HG02798 (cell line): ENCODE results near the gene FN1.
"Not testable (repeated sequence)": the region's sequence is repeated elsewhere in the genome, so short reads cannot be mapped to it uniquely, and the experiment has no call there.

Experiments used
- ATAC-seq: cut with Tn5 transposase; IDR thresholded peaks from one replicate; pipeline ENCODE4 v1.9.1; 2021; ENCODE audit warnings: mild to moderate bottlenecking; ENCODE audit not compliant: unreplicated experiment, poor library complexity

The FN1 gene

DNA sequence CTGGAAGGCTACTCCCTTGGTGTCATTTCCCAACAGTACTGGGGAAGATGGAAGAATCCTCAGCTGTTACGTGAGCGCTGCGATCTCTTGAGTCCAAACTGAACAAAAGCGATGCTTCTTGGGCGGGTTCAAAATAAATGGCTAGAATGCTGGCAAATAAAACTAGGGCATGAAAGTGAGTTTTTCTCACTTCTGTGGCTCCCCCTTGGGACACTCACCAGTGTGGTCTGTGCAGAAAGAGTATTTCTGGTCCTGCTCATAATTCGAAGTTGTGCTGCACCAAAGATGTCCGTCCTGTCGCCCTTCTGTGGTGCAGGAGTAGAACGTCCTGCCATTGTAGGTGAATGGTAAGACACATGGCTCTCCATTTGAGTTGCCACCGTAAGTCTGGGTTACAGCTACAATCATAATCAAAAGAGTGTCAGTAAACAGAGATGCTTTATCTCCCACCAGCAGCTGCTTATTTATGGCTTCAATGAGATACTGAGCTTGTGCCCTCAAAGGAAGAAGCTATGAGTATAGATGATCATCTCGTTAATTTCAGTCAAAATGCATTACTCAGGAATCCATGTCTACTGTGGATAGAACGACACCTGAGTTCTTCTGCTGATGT lies 11.8 kb downstream of the FN1 start:
- ATAC-seq: no peak

DNA sequence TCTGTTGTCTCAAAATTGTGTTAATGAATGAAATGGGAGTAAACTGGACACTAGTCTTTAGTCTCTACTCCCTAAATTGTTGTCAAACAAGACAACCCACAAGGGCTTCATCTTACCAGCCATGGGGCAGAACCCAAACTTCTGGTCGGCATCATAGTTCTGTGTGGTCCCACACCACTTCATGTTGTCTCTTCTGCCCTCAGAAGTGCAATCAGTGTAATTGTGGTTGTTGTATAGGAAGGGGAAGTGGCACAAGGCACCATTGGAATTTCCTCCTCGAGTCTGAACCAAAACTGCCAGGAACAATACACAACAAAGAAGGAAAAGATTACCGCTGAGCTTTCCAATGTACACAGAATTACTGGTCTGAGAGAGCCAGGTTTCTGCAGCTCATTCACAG lies 12.6 kb downstream of the FN1 start:
- no peak for ATAC-seq

DNA sequence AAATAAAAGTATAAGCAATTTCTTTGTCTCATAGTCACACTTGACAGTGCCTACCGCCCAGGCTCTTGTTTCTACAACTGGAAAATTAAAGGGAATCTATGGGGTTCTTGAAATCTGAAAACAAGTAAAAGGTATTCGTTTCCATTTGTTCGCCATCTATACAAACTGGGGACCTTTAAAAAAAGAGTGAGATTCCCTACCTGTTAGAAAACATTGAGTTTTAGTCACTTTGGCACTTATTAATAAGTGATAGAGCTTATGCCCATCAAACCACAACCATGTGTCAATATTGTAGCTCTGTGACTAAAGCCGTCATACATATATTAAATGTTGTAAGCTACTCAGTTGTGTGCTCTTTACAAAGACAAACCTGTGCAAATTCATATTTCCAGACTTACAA lies 13.2 kb downstream of the FN1 start:
- no peak for ATAC-seq

- ATAC-seq: no peak
These were observed 13.9 kb downstream of the FN1 start for GRCh38 chr2:215421859-215422461.

DNA sequence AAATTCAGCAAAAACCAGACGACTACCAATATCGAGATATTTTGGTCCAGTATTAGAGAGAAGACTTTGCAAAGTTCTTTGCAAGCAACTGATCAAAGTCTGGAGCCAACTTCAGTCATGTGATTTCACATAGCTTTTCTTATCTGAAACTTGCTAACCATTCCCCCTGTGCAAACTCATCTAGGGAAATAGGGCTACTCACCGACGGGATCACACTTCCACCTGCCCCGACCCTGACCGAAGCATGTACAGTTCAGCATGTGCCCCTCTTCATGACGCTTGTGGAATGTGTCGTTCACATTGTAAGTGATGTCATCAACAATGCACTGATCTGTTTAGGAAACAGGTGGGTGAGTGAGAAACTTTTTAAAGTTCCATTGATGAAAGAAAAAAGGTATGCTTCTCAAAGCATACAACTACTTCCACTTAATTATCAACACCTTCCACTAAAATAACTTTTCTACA lies 15.4 kb downstream of the FN1 start:
- ATAC-seq: no peak

DNA sequence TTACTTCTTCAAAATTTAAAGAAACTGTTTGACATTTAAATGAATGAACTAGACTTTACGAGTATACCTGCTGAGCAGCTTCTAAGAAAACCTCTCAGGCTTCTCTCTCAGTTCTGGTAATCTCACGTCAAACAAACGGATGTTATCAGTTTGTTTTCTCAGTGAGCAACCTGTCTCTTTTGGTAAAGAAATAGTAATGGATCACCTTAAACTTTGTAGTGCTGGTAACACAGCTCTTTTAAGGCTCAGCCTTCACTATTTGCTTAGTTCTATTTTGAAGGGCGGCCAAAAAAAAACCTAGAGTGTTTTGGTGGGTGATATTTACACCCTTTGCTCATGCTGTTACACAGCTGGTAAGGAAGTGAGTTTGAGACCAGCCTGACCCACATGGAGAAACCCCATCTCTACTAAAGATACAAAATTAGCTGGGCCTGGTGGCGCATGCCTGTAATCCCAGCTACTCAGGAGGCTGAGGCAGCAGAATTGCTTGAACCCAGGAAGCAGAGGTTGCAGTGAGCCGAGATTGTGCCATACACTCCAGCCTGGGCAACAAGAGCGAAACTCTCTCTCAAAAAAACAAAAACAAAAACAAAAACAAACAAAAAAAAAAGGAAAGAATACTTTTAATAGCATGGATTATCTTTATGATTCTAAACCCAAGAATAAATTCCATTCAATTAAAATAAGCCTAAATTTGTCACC lies 15.9 kb downstream of the FN1 start:
- ATAC-seq: no peak

- ATAC-seq: no peak
These were observed 16.8 kb downstream of the FN1 start for GRCh38 chr2:215419113-215419512.

DNA sequence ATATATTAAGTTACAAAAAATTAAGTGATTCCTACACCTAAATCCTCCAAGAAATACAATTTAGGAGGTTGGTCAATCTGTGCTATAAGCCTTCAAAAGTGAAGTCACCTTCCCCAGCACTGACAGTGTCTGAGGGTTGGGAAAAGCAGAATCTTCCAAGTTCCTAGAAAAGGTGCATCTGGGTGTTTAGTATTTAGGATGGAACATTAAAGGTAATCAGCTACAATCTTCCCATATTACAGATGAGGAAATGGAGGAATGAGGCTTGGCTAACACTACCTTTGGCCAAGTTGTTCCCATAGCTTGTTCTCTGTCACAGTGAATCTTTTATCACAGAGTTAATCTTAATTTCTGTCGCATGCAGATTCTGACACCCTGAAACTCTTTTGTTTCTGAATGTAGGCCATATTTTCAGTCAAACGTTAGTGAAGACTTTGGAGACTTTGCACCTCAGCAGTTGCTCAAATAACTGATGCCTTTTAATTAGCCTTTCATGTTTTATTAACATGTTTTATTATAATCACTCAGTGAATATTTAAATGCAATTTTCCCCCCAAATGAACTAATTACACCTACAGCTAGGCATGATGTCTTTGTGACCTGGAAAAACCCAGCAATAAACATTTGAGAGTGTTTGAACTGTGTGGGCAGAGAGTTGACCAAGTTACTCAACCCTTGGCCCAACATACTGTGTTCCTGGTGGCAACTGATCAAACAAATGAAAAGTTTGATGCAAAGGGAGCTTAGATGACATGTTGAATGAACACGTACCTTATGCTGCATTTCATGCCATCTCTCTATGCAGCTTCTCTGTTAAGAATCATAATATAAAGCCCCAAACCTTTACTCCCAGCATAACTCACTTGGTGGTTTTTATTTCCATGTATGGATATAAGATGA lies 17.6 kb downstream of the FN1 start:
- ATAC-seq: no peak

GRCh38 chr2:215417400-215417951 lies 18.4 kb downstream of the FN1 start:
- ATAC-seq: no peak

DNA sequence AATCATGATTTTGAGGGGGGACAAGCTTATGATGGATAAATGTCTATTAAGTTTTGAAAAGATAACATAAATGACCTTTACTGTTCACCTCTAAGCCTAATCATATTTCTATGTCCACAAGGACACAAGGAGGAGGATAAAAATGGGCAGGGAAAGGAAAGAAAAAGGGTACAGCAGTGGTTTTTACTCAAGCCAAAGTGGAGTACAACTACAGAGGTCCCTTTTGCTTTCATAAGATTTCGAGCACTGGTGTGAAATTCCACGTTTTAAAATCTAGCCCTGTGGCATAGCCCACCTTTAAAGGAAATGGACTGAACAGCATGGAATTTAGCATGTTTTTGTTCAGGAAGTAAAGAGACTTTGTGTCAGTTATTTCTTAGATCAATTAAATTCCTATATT lies 19.2 kb downstream of the FN1 start:
- no peak for ATAC-seq

DNA sequence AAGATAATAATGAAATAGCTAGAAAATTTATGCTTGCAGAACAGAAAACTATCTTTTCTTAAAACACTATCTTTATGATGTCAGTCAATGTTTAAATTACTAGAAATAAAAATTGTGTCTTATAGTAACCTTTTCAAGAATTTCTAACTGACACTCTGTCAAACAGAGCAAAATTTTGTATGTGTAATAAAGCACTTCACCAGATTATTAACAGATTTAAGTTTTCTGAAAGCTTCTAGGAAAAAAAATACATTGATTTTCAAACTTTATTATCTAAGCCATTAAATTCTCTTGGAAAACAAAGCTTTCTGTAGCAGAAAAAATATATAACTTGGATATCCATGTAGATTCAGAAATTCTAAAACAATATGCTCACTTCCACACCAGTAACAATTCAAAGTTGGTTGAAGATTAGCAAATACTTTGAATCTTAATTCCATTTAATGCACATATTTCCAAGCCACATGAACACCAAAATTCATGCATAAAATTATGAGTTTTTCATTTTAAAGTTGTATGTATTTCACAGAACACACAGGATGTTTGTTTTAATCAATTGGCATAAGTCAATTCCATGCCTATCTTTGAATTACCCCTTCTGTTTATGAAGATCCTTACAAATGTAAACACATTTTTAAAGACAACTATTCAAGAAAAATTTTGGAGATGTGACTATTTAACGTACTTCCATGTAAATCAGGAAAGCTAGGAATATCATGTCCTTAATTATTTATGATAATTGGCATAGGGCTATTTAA lies 19.9 kb downstream of the FN1 start:
- ATAC-seq: no peak

DNA sequence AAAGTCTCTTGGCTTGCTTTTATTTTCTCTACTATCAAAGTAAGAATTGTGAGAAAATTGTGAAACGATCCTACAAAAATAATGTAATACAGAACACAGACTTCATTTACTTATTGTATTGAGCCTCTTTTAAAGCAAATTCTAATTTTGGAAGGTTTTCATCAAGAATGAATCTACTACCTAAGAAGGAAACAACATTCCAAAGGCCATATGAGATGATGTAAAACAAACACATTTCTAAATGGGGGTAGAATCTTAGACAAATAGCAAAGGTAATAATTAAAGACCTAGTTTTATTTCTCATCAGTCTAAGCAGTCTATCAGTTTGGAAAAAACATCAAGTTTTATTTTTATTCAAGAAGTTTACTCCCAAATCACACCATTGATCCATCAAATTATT lies 20.6 kb downstream of the FN1 start:
- ATAC-seq: no peak

- ATAC-seq: no peak
These were observed 21.2 kb downstream of the FN1 start for GRCh38 chr2:215414674-215415073.

GRCh38 chr2:215413974-215414373 lies 21.9 kb downstream of the FN1 start:
- ATAC-seq: no peak

DNA sequence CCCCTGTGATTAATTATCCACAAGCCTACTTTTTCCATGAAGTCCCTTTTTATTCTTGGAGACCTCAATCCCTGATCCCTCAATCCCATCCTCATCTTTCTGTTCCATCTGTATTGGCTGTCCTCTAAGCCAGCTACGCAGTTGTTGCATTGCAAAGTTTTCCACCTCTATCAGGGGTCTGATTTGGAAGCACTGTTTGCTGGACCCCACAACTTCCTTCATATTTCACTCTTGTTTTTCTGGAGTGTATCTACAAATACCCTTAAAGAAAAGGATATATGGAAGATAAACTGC lies 22.4 kb downstream of the FN1 start:
- no peak for ATAC-seq

DNA sequence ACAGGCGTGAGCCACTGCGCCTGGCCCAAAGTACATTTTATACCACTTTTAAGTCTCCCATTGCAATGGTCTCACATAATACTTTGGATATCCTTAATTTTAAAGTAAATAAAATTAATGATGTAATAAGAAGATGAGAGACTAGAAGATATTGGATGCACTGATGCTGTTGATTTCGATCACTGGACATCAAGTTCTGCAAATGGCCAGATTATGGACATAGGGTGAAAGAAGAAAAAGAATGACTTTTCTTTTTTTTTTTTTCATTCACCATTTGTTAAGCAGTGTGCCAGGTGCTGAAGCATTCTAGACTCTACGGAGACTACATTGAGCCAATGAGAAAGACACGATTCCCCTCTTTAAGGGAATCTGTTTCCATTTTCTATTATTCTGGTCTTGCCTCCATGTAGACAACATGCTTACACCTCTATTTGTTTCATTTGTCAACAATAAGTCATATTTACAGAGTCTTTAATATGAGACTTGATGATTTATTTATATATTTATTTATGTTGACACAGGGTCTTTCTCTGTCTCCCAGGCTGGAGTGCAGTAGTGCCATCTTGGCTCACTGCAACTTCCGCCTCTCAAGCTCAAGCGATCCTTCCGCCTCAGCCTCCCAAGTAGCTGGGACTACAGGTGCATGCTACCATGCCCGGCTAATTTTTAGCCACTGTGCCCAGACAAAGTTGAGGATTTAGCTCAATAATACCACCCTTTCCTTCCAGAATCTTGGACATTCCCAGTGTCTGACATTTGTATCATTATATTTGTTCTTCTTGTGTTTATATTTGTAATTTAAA lies 23.7 kb downstream of the FN1 start:
- no peak for ATAC-seq

GRCh38 chr2:215410932-215411285 lies 25.0 kb downstream of the FN1 start:
- ATAC-seq: no peak

GRCh38 chr2:215410181-215410931 lies 25.5 kb downstream of the FN1 start:
- ATAC-seq: not testable (repeated sequence)
